Neural cell (in vitro differentiated cells): ENCODE measurements around the gene FAM83C. TPM values are rescaled to one million over a fixed set of nuclear protein-coding genes. Genes with fewer than 3 reads are reported as not detected.

ENCODE experiments used
- H2AFZ ChIP-seq: fragments of 200-600, 300-800 bp; sonication (generic), shearing (Covaris generic); 2 replicates; pipeline ENCODE4 v1.6.0; 2014; ENCODE audit warnings: low read depth, mild to moderate bottlenecking, antibody characterized with exemption, low read length, moderate library complexity
- H3F3A ChIP-seq: fragments of 200-600 bp; shearing (Covaris generic); 2 replicates; pipeline ENCODE4 v1.6.1; 2016; ENCODE audit warnings: mild to moderate bottlenecking, moderate library complexity, mixed read lengths, antibody characterized with exemption, low read length; ENCODE audit not compliant: insufficient read depth, poor library complexity, severe bottlenecking
- H3K27ac ChIP-seq: fragments of 200-600, 300-800 bp; sonication (generic), shearing (Covaris generic); 2 replicates; pipeline ENCODE4 v1.5.1; 2014; ENCODE audit warnings: mild to moderate bottlenecking, low read length, moderate library complexity
- H3K27me3 ChIP-seq: fragments of 300-800, 200-600 bp; sonication (generic), shearing (Covaris generic); 2 replicates; pipeline ENCODE4 v1.6.0; 2014; ENCODE audit warnings: mild to moderate bottlenecking, low read depth, low read length, moderate library complexity; ENCODE audit not compliant: insufficient read depth
- H3K36me3 ChIP-seq: fragments of 300-800, 200-600 bp; sonication (generic), shearing (Covaris generic); 2 replicates; pipeline ENCODE4 v1.5.1; 2014; ENCODE audit warnings: mild to moderate bottlenecking, antibody characterized with exemption, low read length, moderate library complexity; ENCODE audit not compliant: insufficient read depth
- H3K4me2 ChIP-seq: fragments of 300-800, 200-600 bp; sonication (generic), shearing (Covaris generic); 2 replicates; pipeline ENCODE4 v1.6.0; 2014; ENCODE audit warnings: mild to moderate bottlenecking, low read length
- H3K4me3 ChIP-seq: fragments of 300-800, 200-600 bp; sonication (generic), shearing (Covaris generic); 2 replicates; pipeline ENCODE4 v1.5.1; 2014; ENCODE audit warnings: mild to moderate bottlenecking, low read length, moderate library complexity
- H3K79me2 ChIP-seq: fragments of 200-600 bp; shearing (Covaris generic); replicated peaks from 2 replicates; pipeline ENCODE4 v1.6.0; 2014; ENCODE audit warnings: mild to moderate bottlenecking, low read length, moderate library complexity; ENCODE audit not compliant: insufficient read depth
- H3K9ac ChIP-seq: fragments of 300-800, 200-600 bp; sonication (generic), shearing (Covaris generic); 2 replicates; pipeline ENCODE4 v1.6.1; 2016; ENCODE audit warnings: mild to moderate bottlenecking, low read length, mixed read lengths
- H3K9me2 ChIP-seq: fragments of 200-600 bp; shearing (Covaris generic); 2 replicates; pipeline ENCODE4 v1.6.1; 2016; ENCODE audit warnings: mild to moderate bottlenecking, low read length, mixed read lengths; ENCODE audit not compliant: insufficient read depth
- H3K9me3 ChIP-seq: fragments of 200-600, 300-800 bp; sonication (generic), shearing (Covaris generic); 2 replicates; pipeline ENCODE4 v1.6.1; 2016; ENCODE audit warnings: mild to moderate bottlenecking, mixed run types, low read length, moderate library complexity, mixed read lengths
- H4K20me1 ChIP-seq: fragments of 200-600 bp; shearing (Covaris generic); 2 replicates; pipeline ENCODE4 v1.6.1; 2016; ENCODE audit warnings: mild to moderate bottlenecking, mixed run types; ENCODE audit not compliant: insufficient read depth
- EP300 ChIP-seq: fragments of 450-650 bp; conservative IDR thresholded peaks from 2 replicates; pipeline ENCODE4 v1.6.1; 2014; ENCODE audit warnings: antibody characterized with exemption, mild to moderate bottlenecking, moderate library complexity; ENCODE audit not compliant: poor library complexity, severe bottlenecking
- EZH2 ChIP-seq: fragments of 200-600, 300-800 bp; shearing (Covaris generic), sonication (generic); IDR thresholded peaks from 2 replicates; pipeline ENCODE4 v1.6.1; 2014; ENCODE audit warnings: antibody characterized with exemption, low read length, borderline replicate concordance, mild to moderate bottlenecking; ENCODE audit not compliant: insufficient read depth, poor library complexity, severe bottlenecking
- MXI1 ChIP-seq: fragments of 450-650 bp; conservative IDR thresholded peaks from 2 replicates; pipeline ENCODE4 v1.6.1; 2014; ENCODE audit warnings: antibody characterized with exemption, mild to moderate bottlenecking; ENCODE audit not compliant: poor library complexity, severe bottlenecking
- RAD21 ChIP-seq: fragments of 450-650 bp; conservative IDR thresholded peaks from 2 replicates; pipeline ENCODE4 v1.6.1; 2014; ENCODE audit warnings: antibody characterized with exemption, mild to moderate bottlenecking, moderate library complexity
- REST ChIP-seq: IDR thresholded peaks from 2 replicates; pipeline ENCODE4 v1.6.1; 2012; ENCODE audit warnings: borderline replicate concordance
- SMC3 ChIP-seq: fragments of 450-650 bp; conservative IDR thresholded peaks from 2 replicates; pipeline ENCODE4 v1.6.1; 2014; ENCODE audit warnings: antibody characterized with exemption, mild to moderate bottlenecking, moderate library complexity; ENCODE audit not compliant: poor library complexity
- polyA plus RNA-seq: library from polyadenylated mRNA; depleted of rRNA; stranded (reverse); fragments of >200 nt; gene quantifications from 2 replicates; pipeline ENCODE4 v1.2.3, GENCODE V29; 2014
- TF ChIP-seq, protein P1 (sequence below): fragments of 450-650 bp; IDR thresholded peaks from 2 replicates; pipeline ENCODE4 v1.5.1; 2014; ENCODE audit warnings: antibody characterized with exemption, mild to moderate bottlenecking, moderate library complexity; ENCODE audit not compliant: poor library complexity, severe bottlenecking

The FAM83C gene
- polyA plus RNA-seq, 1 donor from 2014 or later = not detected

GRCh38 chr20:35298264-35298663 lies 6.0 kb upstream of the FAM83C start:
- Histone ChIP-seq H3K79me2 (no peaks in the 10 kb centered on the region), H3K9ac (no peak overlapping the region), H3K4me2 (no peak overlapping the region), H3K9me2 (no peaks in the 10 kb centered on the region), H2AFZ (no peak overlapping the region), H3K36me3 (no peaks in the 10 kb centered on the region), H3K27me3 (no peaks in the 10 kb centered on the region), H3K27ac (no peak overlapping the region), H3F3A (no peaks in the 10 kb centered on the region), H3K4me3 (no peak overlapping the region), H4K20me1 (no peaks in the 10 kb centered on the region), H3K9me3 (no peaks in the 10 kb centered on the region)
- TF ChIP-seq, protein P1, sequence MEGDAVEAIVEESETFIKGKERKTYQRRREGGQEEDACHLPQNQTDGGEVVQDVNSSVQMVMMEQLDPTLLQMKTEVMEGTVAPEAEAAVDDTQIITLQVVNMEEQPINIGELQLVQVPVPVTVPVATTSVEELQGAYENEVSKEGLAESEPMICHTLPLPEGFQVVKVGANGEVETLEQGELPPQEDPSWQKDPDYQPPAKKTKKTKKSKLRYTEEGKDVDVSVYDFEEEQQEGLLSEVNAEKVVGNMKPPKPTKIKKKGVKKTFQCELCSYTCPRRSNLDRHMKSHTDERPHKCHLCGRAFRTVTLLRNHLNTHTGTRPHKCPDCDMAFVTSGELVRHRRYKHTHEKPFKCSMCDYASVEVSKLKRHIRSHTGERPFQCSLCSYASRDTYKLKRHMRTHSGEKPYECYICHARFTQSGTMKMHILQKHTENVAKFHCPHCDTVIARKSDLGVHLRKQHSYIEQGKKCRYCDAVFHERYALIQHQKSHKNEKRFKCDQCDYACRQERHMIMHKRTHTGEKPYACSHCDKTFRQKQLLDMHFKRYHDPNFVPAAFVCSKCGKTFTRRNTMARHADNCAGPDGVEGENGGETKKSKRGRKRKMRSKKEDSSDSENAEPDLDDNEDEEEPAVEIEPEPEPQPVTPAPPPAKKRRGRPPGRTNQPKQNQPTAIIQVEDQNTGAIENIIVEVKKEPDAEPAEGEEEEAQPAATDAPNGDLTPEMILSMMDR = no peak
- TF ChIP-seq MXI1 (no peak), EZH2 (no peak), SMC3 (no peak)

DNA sequence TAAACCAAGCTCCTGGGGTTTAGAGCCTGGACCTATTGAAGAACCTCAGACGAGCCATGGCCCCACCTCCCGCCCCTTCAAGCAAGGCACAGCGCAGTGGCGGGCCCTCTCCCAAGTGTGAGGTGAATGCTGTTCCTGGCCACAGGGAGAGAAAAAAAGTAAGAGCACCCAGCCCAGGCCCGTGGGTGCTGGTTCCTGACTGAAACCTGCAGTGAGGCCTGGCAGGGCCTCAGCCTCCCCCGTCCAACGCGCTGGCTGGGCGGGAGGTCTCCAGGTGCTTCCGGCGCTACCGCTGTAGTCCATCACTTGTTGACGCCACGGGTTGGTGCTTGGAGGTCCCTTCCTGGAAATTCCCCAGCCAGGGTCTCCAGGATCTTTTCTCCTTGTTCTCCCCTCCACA lies 5.5 kb upstream of the FAM83C start:
- Histone ChIP-seq H3K27ac (no peak overlapping the region), H3K79me2 (no peaks in the 10 kb centered on the region)
- TF ChIP-seq EP300 (no peak), RAD21 (no peak)
- TF ChIP-seq, protein P1 = no peak

GRCh38 chr20:35297155-35297554 lies 4.9 kb upstream of the FAM83C start:
- TF ChIP-seq REST = no peak
- TF ChIP-seq MXI1 = no peak
- no peak for TF ChIP-seq EP300
- no peak overlapping the region for H2AFZ ChIP-seq
- no peaks in the 10 kb centered on the region for H3F3A ChIP-seq
- no peaks in the 10 kb centered on the region for H3K36me3 ChIP-seq
- no peak overlapping the region for H3K9ac ChIP-seq
- no peak overlapping the region for H3K27ac ChIP-seq
- H3K27me3 ChIP-seq = no peaks in the 10 kb centered on the region
- H3K9me2 ChIP-seq = no peaks in the 10 kb centered on the region
- no peaks in the 10 kb centered on the region for H3K79me2 ChIP-seq
- H3K4me3 ChIP-seq = no peak overlapping the region
- H4K20me1 ChIP-seq = no peaks in the 10 kb centered on the region
- H3K9me3 ChIP-seq = no peaks in the 10 kb centered on the region
- H3K4me2 ChIP-seq = no peak overlapping the region

More for the DNA sequence above, 5.5 kb upstream of the FAM83C start:
- Histone ChIP-seq H3K4me3 (no peak overlapping the region), H4K20me1 (no peaks in the 10 kb centered on the region), H3F3A (no peaks in the 10 kb centered on the region), H3K9me2 (no peaks in the 10 kb centered on the region), H3K27me3 (no peaks in the 10 kb centered on the region), H3K9ac (no peak overlapping the region), H3K36me3 (no peaks in the 10 kb centered on the region), H3K4me2 (no peak overlapping the region), H2AFZ (no peak overlapping the region), H3K9me3 (no peaks in the 10 kb centered on the region)
